ENCODE measurements around the gene TTN.

GRCh38 chr2:178845566-178846457 lies 38.6 kb upstream of the TTN start:
- TF ChIP-seq CTCF (IDR thresholded peaks at IDR 0.05) (no peak), POLR2AphosphoS5 (IDR thresholded peaks at IDR 0.05) (no peak), POLR2A (IDR thresholded peaks at IDR 0.05) (no peak)

Measured in breast epithelium (tissue), 3 donors.